NCI-H1092 treated with DMSO at 0.1 percent for 48 hours (cell line): Measurements from ENCODE around the gene CXCR5.
A peak's percentile ranks its signal among the peaks of the same experiment; 100 is the strongest.

Experiments used
- DNase-seq: peaks from one replicate; lab custom pipeline; 2025; lab: John Stamatoyannopoulos, UW

The CXCR5 gene

DNA sequence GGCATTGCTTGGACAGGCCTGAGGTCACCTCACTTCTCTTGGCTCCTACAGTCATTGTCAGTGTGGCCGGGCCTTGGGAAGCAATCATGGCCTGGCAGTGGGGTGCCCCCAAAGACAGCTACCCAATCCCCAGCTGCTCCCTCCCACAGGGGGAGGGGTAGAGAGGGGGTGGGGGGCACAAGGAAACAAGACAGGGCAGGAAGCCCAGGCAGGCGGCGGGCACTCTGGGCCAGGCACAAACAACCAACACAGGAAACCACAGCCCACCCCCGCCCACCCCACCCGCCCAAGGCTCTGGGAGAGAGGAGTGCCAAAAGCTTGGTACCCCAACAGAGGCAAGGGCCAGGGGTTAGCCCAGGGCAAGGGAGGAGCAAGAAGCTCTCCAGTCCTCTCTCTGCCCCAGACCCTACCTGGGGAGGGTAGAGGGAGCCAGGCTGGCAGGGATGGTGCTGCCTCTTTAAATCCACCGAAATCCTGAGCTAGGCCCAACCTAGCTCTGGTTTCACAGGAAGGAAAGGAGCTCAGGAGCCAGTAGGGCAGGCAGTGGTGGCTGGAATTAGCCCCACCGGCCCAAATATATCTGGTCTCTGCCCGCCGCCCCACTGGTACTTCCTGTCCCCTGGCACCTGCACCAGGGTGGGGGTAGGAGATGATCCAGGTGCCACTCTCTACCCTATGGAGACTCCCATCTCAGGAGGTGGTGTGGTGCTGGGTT lies 29.9 kb downstream of the CXCR5 start:
- no peak for DNase-seq

GRCh38 chr11:118914178-118914918 lies 30.7 kb downstream of the CXCR5 start:
- DNase-seq, result no peak

DNA sequence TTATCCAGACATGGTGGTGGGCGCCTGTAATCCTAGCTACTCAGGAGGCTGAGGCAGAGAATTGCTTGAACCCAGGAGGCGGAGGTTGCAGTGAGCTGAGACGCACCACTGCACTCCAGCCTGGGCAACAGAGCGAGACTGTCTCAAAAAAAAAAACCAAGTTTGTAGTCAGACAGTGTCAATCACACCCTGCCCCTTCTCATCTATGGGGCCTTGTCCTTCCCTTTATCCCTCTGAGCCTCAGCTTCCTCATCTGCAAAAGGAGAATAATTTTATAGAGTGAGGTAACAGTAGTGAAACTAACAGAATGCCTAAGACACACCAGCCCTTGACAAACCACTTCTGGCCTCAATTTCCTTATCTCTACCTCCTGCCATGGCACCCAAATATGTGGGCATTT lies 31.3 kb downstream of the CXCR5 start:
- no peak for DNase-seq

DNA sequence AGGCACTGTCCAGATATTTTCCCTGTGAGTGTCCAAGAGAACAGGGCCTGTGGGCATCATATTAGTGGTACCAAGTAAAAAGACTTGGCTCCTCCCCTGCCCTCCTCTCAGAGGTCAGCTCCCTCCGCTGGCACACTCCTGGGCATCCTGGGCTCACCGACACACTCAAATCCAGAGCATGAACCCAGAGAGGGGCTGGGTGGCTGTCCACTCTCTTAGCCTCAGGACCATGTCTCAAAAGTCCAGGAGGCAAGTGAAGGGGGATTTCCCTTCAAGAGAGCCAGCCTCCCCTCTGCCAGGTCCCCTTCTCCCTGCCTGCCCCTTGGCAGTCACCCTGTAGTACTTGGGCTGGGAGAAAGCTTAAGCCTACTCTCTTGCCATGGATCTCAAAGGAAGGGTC lies 31.7 kb downstream of the CXCR5 start:
- DNase-seq, result no peak

DNA sequence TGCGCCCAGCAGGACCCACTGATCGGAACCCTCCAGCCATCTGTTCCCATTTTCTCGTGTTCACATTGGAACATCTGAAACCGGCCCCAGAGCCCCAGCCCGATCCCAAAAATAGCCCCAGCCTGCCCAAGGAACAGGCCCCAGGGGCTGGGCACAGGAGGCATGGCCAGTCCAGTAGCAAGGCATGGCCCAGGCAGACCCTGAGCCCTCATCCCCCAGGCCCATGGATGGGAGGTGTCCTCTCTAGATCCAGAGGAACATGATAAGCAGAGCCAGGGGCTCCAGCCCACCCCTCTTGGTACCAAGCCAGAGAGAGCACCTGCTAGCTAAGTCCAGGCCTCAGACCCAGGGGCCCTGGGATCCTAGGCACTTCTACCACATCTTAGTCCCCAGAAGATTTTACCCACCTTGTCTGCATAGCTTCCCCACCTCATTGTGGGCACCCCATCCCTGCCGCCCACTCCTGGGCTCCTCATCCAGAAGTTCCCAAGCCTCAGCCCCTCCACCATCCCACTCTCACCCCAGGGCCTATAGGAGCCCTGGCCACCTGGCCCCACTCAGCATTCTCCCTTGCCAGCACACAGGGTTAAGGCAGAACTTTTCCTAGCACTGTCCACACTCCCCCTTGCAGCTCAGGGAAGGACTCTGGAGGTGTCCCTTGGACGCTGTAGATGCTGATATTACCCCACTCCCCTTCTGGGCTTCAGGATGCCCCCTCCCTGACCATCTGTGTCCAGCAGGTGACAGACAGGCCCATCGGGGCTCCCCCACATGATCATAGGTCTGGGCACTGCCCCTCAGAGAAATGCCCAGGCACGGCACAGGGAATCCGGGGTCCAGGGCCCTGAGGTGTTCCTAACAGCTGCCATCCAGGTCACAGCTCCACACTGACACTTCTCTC lies 32.5 kb downstream of the CXCR5 start:
- DNase-seq, result no peak

- no peak for DNase-seq
Observed at GRCh38 chr11:118916842-118917388, 33.2 kb downstream of the CXCR5 start.

DNA sequence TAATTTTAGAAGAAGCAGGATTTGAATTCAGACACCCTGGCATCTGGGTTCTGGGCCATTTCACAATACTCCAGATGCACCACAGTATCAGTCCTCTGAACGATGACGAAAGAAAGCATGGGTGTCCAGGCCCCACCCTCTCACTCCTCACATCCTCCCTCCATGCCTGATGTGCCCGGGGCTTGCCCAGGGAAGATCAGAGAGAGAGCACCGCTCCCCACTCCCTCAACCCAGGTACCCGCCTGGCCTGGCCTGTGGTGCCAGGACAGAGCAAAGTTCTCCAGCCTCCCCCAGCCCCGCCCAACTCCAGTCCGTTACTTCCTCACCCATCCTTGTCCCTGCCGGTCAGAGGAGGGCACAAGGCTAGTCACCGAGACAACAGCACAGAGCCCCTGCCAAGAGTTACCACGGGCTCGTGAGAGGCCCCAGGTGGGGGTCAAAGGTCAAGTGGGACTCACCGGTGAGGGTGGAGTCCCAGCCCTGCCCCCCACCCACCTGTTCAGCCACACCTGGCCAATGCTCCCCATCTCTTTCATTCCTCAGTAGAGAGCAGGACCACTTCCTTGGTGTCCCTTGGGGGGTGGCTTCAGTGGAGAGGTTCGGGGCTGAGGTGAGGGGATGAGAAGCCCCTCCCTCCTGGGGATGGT lies 33.9 kb downstream of the CXCR5 start:
- DNase-seq, result no peak

GRCh38 chr11:118918128-118918685 lies 34.5 kb downstream of the CXCR5 start:
- DNase-seq, result peak; percentile 41

- DNase-seq, result no peak
Observed at GRCh38 chr11:118918686-118919280, 35.1 kb downstream of the CXCR5 start.

DNA sequence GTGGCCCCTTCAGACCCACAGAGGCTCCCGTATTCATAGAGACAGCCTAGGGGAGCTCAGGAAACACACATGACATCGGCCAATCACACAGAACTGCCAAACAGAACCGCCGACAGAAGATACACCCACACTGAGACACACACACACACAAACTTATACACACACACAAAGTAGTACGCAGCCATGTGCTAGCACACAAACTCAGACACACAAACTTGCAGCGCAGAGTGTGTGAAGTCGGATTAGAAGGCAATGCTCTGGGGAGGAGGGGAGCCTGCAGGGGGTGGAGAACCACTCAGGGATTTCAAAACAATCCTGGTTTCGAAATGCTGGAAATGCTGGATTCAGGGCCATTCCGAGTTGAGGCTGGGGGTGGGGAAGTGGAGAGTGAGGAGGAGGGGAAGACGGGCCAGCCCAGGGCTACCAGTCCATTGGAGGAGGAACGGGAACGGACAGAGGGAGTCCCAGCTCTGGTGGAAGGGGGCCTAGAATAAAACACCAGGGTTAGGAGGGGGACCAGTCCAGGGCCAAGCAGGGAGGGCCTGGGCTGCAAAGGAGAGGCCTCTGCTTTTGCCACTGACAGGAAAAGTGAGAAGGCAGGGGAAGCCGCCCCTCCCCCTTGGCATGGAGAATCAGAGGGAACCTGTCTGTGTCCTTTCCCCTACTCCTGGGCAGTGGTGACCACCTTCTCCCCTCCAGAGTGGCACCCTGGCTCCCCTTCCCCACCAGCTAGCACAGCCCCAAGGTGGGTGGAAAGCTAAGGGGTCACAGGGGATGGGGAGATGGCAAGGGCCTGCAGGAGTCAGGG lies 37.6 kb downstream of the CXCR5 start:
- DNase-seq, result no peak

DNA sequence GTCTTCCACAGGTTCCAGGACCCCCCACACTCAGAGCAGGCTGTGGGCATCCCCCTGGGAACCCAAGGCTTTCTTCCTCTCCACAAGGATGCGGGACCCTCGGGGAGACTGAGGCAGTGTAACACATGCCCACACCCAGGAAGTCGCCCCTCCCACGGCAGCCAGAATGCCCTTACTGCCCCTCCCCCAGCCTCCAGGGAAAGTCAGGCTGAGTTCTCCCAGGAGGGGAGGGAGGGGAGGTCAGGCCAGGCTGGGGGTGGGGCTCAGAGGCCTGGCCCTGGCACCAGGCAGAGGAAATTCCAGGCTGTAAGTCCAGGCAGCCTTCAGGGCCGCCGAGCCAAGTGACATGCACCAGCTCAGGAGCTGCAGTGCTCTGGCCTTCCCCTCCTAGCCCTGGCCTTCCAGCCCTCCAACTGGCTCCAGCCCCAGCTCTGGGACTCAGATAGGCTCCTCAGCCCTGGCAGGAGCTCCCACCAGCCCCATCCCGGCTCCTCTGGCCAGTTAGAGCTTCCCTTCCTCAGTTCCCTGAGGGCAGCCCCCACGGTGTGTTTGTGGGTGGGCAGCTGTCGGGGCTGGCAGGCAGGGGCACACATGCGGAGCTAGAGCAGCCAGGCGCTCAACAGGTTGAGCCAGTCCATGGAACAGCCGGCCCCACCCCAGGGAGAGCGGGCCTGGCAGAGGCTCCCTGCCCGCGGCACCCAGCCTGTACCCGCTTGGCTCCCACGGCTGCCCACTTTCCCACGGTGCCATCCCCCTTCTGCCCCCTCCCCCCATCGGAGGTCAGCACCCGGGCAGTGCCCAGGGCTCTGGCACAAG lies 38.4 kb downstream of the CXCR5 start:
- no peak for DNase-seq

DNA sequence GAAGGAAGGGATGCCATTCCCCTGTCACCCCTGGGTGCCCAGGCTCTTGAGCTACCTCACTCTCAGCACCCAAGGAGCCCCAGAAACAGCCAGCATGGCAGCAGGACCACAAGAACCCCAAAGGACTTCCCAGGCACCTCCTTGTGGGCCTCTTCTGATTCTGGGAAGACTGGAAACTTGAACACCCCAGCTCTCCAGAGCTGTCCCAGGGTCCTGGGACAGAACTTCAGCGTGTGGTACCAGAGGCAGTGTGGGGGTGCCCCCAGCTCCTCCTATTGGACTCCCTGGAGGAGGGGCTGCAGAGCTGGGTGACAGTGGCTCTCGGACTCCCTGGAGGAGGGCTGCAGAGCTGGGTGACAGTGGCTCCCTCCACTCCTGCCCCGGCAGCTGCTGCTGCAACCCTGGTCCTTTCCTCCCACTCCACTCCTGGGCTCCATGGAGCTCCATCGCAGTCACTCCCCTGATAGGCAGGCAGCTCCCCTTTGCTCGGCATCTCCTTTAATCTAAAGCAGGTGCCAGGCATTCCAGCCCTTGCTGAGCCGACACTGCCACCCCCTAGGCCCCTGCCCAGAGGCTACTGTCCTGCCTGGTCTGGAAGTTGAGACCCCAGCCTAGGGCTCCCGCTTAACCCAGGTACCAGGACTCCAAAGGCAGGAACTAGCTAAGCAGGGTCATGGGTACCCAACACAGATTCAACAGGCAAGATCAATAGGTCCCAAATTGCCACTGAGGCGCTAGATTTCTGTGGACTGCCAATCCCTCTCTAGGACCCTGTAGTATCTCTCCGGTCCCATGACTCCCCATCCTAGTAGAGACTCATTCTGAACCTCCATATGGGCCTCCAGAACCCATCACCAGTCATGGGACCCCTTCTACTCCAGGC lies 39.3 kb downstream of the CXCR5 start:
- no peak for DNase-seq

DNA sequence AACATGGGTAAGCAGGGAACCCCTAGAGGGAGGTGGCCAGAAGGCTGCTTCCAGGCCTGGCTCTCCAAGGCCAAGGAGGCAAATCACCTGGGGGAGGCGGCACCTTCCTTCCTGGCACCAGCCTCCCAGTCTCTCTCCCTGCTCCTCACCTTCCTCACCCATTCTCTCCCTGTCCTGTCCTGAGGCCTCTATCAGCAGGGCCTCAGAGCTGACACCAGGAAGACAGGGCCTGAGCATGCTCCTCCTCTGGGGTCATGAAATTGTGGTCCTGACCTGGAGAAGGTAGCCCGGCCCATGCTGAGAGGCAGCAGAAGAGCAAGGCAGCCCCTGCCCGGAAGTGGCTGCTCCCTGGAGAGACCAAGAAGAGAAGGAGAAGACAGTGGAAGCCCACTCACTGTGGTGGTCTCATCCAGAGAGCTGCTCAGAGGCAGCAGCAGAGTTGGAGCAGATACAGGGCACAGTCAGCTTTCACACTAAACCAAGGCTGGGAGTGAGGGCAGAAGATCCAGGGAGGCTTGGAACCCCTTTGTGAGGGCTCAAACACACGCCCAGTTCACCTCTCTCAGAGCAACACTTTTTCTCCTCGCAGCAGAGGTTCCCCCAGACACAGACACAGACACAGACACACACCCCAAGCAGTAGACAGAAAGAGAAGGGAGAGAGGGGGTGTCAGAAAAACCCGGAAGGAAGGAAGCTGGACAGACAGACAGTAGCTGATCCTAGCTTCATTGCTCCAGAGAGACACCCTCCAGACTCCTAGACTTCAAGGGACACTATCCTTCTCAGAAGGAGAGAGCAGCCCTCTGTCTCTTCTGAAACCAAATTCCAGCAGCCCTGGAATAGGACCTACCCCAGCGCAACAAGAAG lies 40.3 kb downstream of the CXCR5 start:
- DNase-seq, result no peak

DNA sequence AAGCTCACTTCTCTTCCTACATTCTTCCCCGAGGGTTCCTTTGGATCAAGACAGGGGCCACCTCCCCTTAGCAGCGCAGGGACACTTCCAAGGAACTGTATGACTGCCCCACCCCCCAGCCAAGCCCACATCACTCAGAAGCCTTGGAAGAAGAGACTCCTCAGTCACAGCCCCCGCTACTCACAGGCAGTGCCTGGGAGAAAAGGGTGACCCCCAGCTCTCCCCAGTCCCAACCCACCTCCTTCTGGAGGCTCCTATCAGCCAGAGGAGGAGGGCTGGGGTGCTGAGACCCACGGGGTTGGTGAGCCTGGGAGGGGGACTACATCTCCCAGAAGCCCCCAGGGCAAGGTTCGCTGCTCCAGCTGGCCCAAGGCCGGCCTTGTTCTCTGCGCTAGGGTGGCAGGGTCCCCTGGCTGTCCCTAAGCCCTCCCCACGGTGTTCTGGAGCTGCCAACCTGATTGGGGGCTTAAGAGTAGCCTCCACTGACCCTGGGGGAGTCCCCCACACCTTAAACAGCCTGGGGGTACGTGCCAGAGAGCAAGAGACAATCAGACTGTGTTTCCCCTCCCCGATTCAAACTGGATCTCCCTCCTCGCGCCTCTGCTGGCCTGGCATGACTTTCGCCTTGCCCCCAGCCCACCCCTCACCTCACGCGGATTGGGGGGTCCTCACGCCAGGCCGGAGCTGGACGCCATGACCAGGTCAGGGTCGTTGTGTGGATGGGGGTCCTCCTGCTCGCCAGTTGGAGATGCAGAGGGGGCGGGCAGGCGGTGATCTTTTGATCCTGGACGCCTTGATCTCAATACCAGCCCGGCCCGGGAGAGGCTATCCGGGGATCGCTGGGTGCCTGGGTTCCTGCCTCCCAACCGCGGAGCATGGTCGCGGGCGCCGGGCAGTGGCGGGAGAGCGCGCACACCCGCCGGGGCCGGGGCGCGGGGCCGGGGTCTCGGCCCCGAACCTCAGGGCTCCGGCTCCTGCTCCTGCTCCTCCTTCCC lies 41.2 kb downstream of the CXCR5 start:
- DNase-seq, result peak; percentile 49

- DNase-seq, result no peak
Observed at GRCh38 chr11:118927554-118928100, 43.9 kb downstream of the CXCR5 start.
